Effector memory CD8-positive, alpha-beta T cell (primary cell): Measurements from ENCODE around the gene ELFN1.

Experiments used
- ATAC-seq: fragments of 150-1000 bp; cut with Tn5 transposase; replicated peaks from 2 replicates; pipeline ENCODE4 v1.10.0; 2021; ENCODE audit warnings: mild to moderate bottlenecking, moderate library complexity
- DNase-seq, 3 experiments: peaks; one replicate each; pipeline ENCODE4 v3.0.0; 2021
- H3K27ac Mint-ChIP-seq, 2 donors: one replicate each; pipeline ENCODE4 v1.8.0; 2022; ENCODE audit warnings: mild to moderate bottlenecking in 2 of 2, mixed read lengths in 2 of 2, moderate library complexity in 2 of 2
- H3K27me3 Mint-ChIP-seq, 2 donors: one replicate each; pipeline ENCODE4 v1.8.0; 2022; ENCODE audit warnings: mixed read lengths in 2 of 2
- H3K36me3 Mint-ChIP-seq: one replicate; pipeline ENCODE4 v1.8.0; 2022; ENCODE audit warnings: mild to moderate bottlenecking, moderate library complexity, mixed read lengths; ENCODE audit not compliant: insufficient read depth
- H3K4me1 Mint-ChIP-seq, 2 donors: one replicate each; pipeline ENCODE4 v1.8.0; 2022; ENCODE audit warnings: low read depth in 2 of 2, mixed read lengths in 2 of 2
- H3K4me3 Mint-ChIP-seq, 2 donors: one replicate each; pipeline ENCODE4 v1.8.0; 2022; ENCODE audit warnings: mild to moderate bottlenecking in 2 of 2, mixed read lengths in 2 of 2, moderate library complexity in 2 of 2
- H3K9me3 Mint-ChIP-seq, 2 donors: one replicate each; pipeline ENCODE4 v1.8.0; 2022; ENCODE audit warnings: mixed read lengths in 2 of 2

ELFN1 gene

GRCh38 chr7:1723254-1723653 lies 53.2 kb downstream of the ELFN1 start:
- Mint-ChIP-seq H3K4me3 (no peak overlapping the region), H3K9me3 (no peaks in the 10 kb centered on the region), H3K27me3 (peaks cover 16 to 37% of the 10 kb centered on the region in 2 donors), H3K4me1 (peaks cover 0 to 6% of the 10 kb centered on the region in 2 donors), H3K36me3 (no peaks in the 10 kb centered on the region), H3K27ac (no peak overlapping the region)
- DNase-seq, result no peak
- ATAC-seq, result no peak

- H3K27me3 Mint-ChIP-seq, result peaks cover 16 to 37% of the 10 kb centered on the region in 2 donors
- no peaks in the 10 kb centered on the region for H3K36me3 Mint-ChIP-seq
- DNase-seq (no peak), ATAC-seq (no peak)
- H3K9me3 Mint-ChIP-seq, result no peaks in the 10 kb centered on the region
- peaks cover 0 to 6% of the 10 kb centered on the region in 2 donors for H3K4me1 Mint-ChIP-seq
- no peak overlapping the region for H3K4me3 Mint-ChIP-seq
- H3K27ac Mint-ChIP-seq, result no peak overlapping the region
Measured at GRCh38 chr7:1724118-1724910, 54.2 kb downstream of the ELFN1 start.

- Mint-ChIP-seq H3K4me1 (peaks cover 0 to 6% of the 10 kb centered on the region in 2 donors), H3K27ac (no peak overlapping the region), H3K4me3 (no peak overlapping the region), H3K9me3 (no peaks in the 10 kb centered on the region), H3K27me3 (peaks cover 16 to 37% of the 10 kb centered on the region in 2 donors), H3K36me3 (peaks cover 3% of the 10 kb centered on the region)
- DNase-seq (no peak), ATAC-seq (no peak)
Measured at GRCh38 chr7:1725199-1725690, 55.2 kb downstream of the ELFN1 start.

GRCh38 chr7:1725766-1726630 lies 55.9 kb downstream of the ELFN1 start:
- ATAC-seq, result no peak
- no peak overlapping the region for H3K27ac Mint-ChIP-seq
- no peak overlapping the region for H3K4me3 Mint-ChIP-seq
- peaks cover 0 to 6% of the 10 kb centered on the region in 2 donors for H3K4me1 Mint-ChIP-seq
- H3K36me3 Mint-ChIP-seq, result peaks cover 3% of the 10 kb centered on the region
- H3K9me3 Mint-ChIP-seq, result no peaks in the 10 kb centered on the region
- DNase-seq, result no peak
- H3K27me3 Mint-ChIP-seq, result peaks cover 16 to 37% of the 10 kb centered on the region in 2 donors

GRCh38 chr7:1727079-1727478 lies 57.0 kb downstream of the ELFN1 start:
- Mint-ChIP-seq H3K27me3 (peaks cover 23 to 44% of the 10 kb centered on the region in 2 donors), H3K36me3 (peaks cover 3% of the 10 kb centered on the region), H3K4me1 (peaks cover 0 to 6% of the 10 kb centered on the region in 2 donors), H3K27ac (no peak overlapping the region), H3K9me3 (no peaks in the 10 kb centered on the region), H3K4me3 (no peak overlapping the region)
- DNase-seq, result no peak
- ATAC-seq, result no peak

- no peak overlapping the region for H3K4me3 Mint-ChIP-seq
- DNase-seq, result no peak
- H3K27ac Mint-ChIP-seq, result peak overlapping the region in 1 of 2 donors; percentile 38
- H3K4me1 Mint-ChIP-seq, result peaks cover 0 to 6% of the 10 kb centered on the region in 2 donors
- H3K9me3 Mint-ChIP-seq, result no peaks in the 10 kb centered on the region
- peaks cover 26 to 53% of the 10 kb centered on the region in 2 donors for H3K27me3 Mint-ChIP-seq
- peaks cover 3% of the 10 kb centered on the region for H3K36me3 Mint-ChIP-seq
- ATAC-seq, result no peak
Measured at GRCh38 chr7:1727812-1728570, 57.9 kb downstream of the ELFN1 start.

GRCh38 chr7:1729183-1729582 lies 59.1 kb downstream of the ELFN1 start:
- Mint-ChIP-seq H3K27me3 (peaks cover 33 to 63% of the 10 kb centered on the region in 2 donors), H3K4me3 (no peak overlapping the region)

GRCh38 chr7:1729773-1730172 lies 59.7 kb downstream of the ELFN1 start:
- H3K4me3 Mint-ChIP-seq, result no peak overlapping the region
- DNase-seq (no peak), ATAC-seq (no peak)
- no peak overlapping the region for H3K27ac Mint-ChIP-seq
- peaks cover 4 to 11% of the 10 kb centered on the region in 2 donors for H3K4me1 Mint-ChIP-seq
- peaks cover 3% of the 10 kb centered on the region for H3K36me3 Mint-ChIP-seq
- H3K27me3 Mint-ChIP-seq, result peaks cover 31 to 57% of the 10 kb centered on the region in 2 donors
- no peaks in the 10 kb centered on the region for H3K9me3 Mint-ChIP-seq

More at GRCh38 chr7:1729183-1729582, 59.1 kb downstream of the ELFN1 start:
- H3K4me1 Mint-ChIP-seq, result peaks cover 4 to 11% of the 10 kb centered on the region in 2 donors
- no peaks in the 10 kb centered on the region for H3K9me3 Mint-ChIP-seq
- no peak overlapping the region for H3K27ac Mint-ChIP-seq
- no peak for DNase-seq
- ATAC-seq, result no peak
- peaks cover 3% of the 10 kb centered on the region for H3K36me3 Mint-ChIP-seq

GRCh38 chr7:1732072-1732471 lies 62.0 kb downstream of the ELFN1 start:
- no peak for ATAC-seq
- no peak for DNase-seq

GRCh38 chr7:1732645-1733044 lies 62.6 kb downstream of the ELFN1 start:
- ATAC-seq, result no peak
- Mint-ChIP-seq H3K4me1 (peaks cover 4 to 5% of the 10 kb centered on the region in 2 donors), H3K4me3 (no peak overlapping the region), H3K36me3 (peaks cover 3% of the 10 kb centered on the region), H3K9me3 (no peaks in the 10 kb centered on the region), H3K27me3 (peaks cover 18 to 44% of the 10 kb centered on the region in 2 donors), H3K27ac (no peak overlapping the region)
- DNase-seq, result no peak

More at GRCh38 chr7:1732072-1732471, 62.0 kb downstream of the ELFN1 start:
- Mint-ChIP-seq H3K36me3 (peaks cover 3% of the 10 kb centered on the region), H3K9me3 (no peaks in the 10 kb centered on the region), H3K27me3 (peaks cover 18 to 50% of the 10 kb centered on the region in 2 donors), H3K27ac (no peak overlapping the region), H3K4me1 (peaks cover 4 to 5% of the 10 kb centered on the region in 2 donors), H3K4me3 (no peak overlapping the region)

GRCh38 chr7:1733206-1733907 lies 63.3 kb downstream of the ELFN1 start:
- ATAC-seq (peak; percentile 40), DNase-seq (no peak)
- Mint-ChIP-seq H3K9me3 (no peaks in the 10 kb centered on the region), H3K36me3 (peaks cover 3% of the 10 kb centered on the region), H3K4me1 (peaks cover 6 to 7% of the 10 kb centered on the region in 2 donors), H3K4me3 (peak overlapping the region in 1 of 2 donors; percentile 2), H3K27ac (peak overlapping the region in 1 of 2 donors; percentile 65), H3K27me3 (peaks cover 18 to 46% of the 10 kb centered on the region in 2 donors)

GRCh38 chr7:1733908-1734730 lies 64.0 kb downstream of the ELFN1 start:
- DNase-seq (no peak), ATAC-seq (no peak)
- H3K4me3 Mint-ChIP-seq, result no peak overlapping the region
- H3K27me3 Mint-ChIP-seq, result peaks cover 26 to 54% of the 10 kb centered on the region in 2 donors
- H3K4me1 Mint-ChIP-seq, result peaks cover 12 to 14% of the 10 kb centered on the region in 2 donors
- peak overlapping the region in 1 of 2 donors; percentile 65 for H3K27ac Mint-ChIP-seq
- H3K36me3 Mint-ChIP-seq, result peaks cover 3% of the 10 kb centered on the region
- H3K9me3 Mint-ChIP-seq, result no peaks in the 10 kb centered on the region
